HEK293 (cell line): Measurements from ENCODE around the gene PARP3.

ENCODE experiments used
- CTCF ChIA-PET: fragments of 350-600 bp; formaldehyde crosslinking; extraction: SDS; loops from one replicate; lab custom pipeline; 2021; ENCODE audit warnings: antibody characterized with exemption; lab: Yijun Ruan, JAX
- POLR2A ChIA-PET: fragments of 300-600 bp; formaldehyde crosslinking; extraction: SDS; loops from one replicate; lab custom pipeline; 2020; ENCODE audit warnings: antibody characterized with exemption, inconsistent platforms; lab: Yijun Ruan, JAX
- H3K27ac ChIP-seq: fragments of 200-500 bp; sonication (Bioruptor generic); 2 replicates; pipeline ENCODE4 v1.5.1; 2014; ENCODE audit warnings: low read depth, low read length, control low read depth, inconsistent platforms; ENCODE audit errors: extremely low read depth
- H3K36me3 ChIP-seq, 2 experiments: fragments of 200-500 bp in 1 of 2; sonication (Bioruptor generic) in 1 of 2; 1 replicate in 1 of 2; 2 replicates in 1 of 2; pipeline ENCODE4 v1.5.1; 2014 to 2017; ENCODE audit warnings: inconsistent platforms in 2 of 2, low read length in 2 of 2; ENCODE audit not compliant: control insufficient read depth in 2 of 2, insufficient read depth in 1 of 2
- H3K4me1 ChIP-seq: fragments of 200-500 bp; sonication (Bioruptor generic); 2 replicates; pipeline ENCODE4 v1.5.1; 2014; ENCODE audit warnings: mild to moderate bottlenecking, low read length, inconsistent platforms; ENCODE audit not compliant: control insufficient read depth, insufficient read depth
- H3K4me3 ChIP-seq: 2 replicates; pipeline ENCODE4 v1.5.1; 2011; ENCODE audit warnings: low read depth, mild to moderate bottlenecking, control low read depth, low read length, moderate library complexity
- H3K9me3 ChIP-seq: fragments of 200-500 bp; sonication (Bioruptor generic); 2 replicates; pipeline ENCODE4 v1.5.1; 2014; ENCODE audit warnings: low read depth, low read length, inconsistent platforms; ENCODE audit not compliant: control insufficient read depth, insufficient read depth
- BCL11A ChIP-seq: fragments of 450-650 bp; formaldehyde crosslinking; IDR thresholded peaks from 2 replicates; pipeline ENCODE4 v1.5.1; 2016; ENCODE audit warnings: low read depth, missing biosample characterization, missing genetic modification characterization
- GLIS1 ChIP-seq: fragments of 450-650 bp; formaldehyde crosslinking; IDR thresholded peaks from 2 replicates; pipeline ENCODE4 v1.5.1; 2016; ENCODE audit warnings: missing biosample characterization, missing genetic modification characterization
- HIC1 ChIP-seq: fragments of 450-650 bp; formaldehyde crosslinking; IDR thresholded peaks from 2 replicates; pipeline ENCODE4 v1.5.1; 2016; ENCODE audit warnings: missing biosample characterization, missing genetic modification characterization
- MEIS1 ChIP-seq: sonication (generic); formaldehyde crosslinking; IDR thresholded peaks from 2 replicates; pipeline ENCODE4 v1.8.1; 2022; ENCODE audit warnings: missing genetic modification reagents, mild to moderate bottlenecking, borderline replicate concordance
- SP3 ChIP-seq: fragments of 450-650 bp; formaldehyde crosslinking; IDR thresholded peaks from 2 replicates; pipeline ENCODE4 v1.5.1; 2016; ENCODE audit warnings: missing biosample characterization, missing genetic modification characterization
- ZBTB20 ChIP-seq: fragments of 450-650 bp; formaldehyde crosslinking; IDR thresholded peaks from 2 replicates; pipeline ENCODE4 v1.5.1; 2016; ENCODE audit warnings: missing biosample characterization, missing genetic modification characterization
- ZFHX2 ChIP-seq: fragments of 450-650 bp; formaldehyde crosslinking; conservative IDR thresholded peaks from 2 replicates; pipeline ENCODE4 v1.5.1; 2016; ENCODE audit warnings: missing biosample characterization, missing genetic modification characterization
- ZIC2 ChIP-seq: fragments of 450-650 bp; formaldehyde crosslinking; IDR thresholded peaks from 2 replicates; pipeline ENCODE4 v1.5.1; 2016; ENCODE audit warnings: missing biosample characterization, missing genetic modification characterization
- ZNF138 ChIP-seq: fragments of 450-650 bp; formaldehyde crosslinking; IDR thresholded peaks from 2 replicates; pipeline ENCODE4 v1.5.1; 2016; ENCODE audit warnings: missing biosample characterization, missing genetic modification characterization, borderline replicate concordance
- ZNF174 ChIP-seq: fragments of 450-650 bp; formaldehyde crosslinking; IDR thresholded peaks from 2 replicates; pipeline ENCODE4 v1.5.0; 2017; ENCODE audit warnings: missing biosample characterization, mild to moderate bottlenecking, missing genetic modification characterization
- ZNF175 ChIP-seq: fragments of 450-650 bp; formaldehyde crosslinking; IDR thresholded peaks from 2 replicates; pipeline ENCODE4 v1.5.1; 2016; ENCODE audit warnings: missing biosample characterization, missing genetic modification characterization
- ZNF221 ChIP-seq: fragments of 450-650 bp; formaldehyde crosslinking; IDR thresholded peaks from 2 replicates; pipeline ENCODE4 v1.5.1; 2017; ENCODE audit warnings: missing biosample characterization, missing genetic modification characterization, borderline replicate concordance
- ZNF280D ChIP-seq: fragments of 450-650 bp; formaldehyde crosslinking; IDR thresholded peaks from 2 replicates; pipeline ENCODE4 v1.5.1; 2016; ENCODE audit warnings: missing biosample characterization, missing genetic modification characterization
- ZNF335 ChIP-seq: fragments of 450-650 bp; formaldehyde crosslinking; conservative IDR thresholded peaks from 2 replicates; pipeline ENCODE4 v1.5.1; 2016; ENCODE audit warnings: missing biosample characterization, missing genetic modification characterization
- ZNF37A ChIP-seq: fragments of 450-650 bp; IDR thresholded peaks from 2 replicates; pipeline ENCODE4 v1.5.1; 2018; ENCODE audit warnings: missing biosample characterization, missing genetic modification characterization
- ZNF473 ChIP-seq: fragments of 450-650 bp; formaldehyde crosslinking; IDR thresholded peaks from 2 replicates; pipeline ENCODE4 v1.5.1; 2017; ENCODE audit warnings: missing biosample characterization, missing genetic modification characterization
- ZNF518A ChIP-seq: fragments of 450-650 bp; formaldehyde crosslinking; conservative IDR thresholded peaks from 2 replicates; pipeline ENCODE4 v1.5.1; 2016; ENCODE audit warnings: low read depth, missing biosample characterization, missing genetic modification characterization
- ZNF529 ChIP-seq: fragments of 450-650 bp; formaldehyde crosslinking; IDR thresholded peaks from 2 replicates; pipeline ENCODE4 v1.5.1; 2017; ENCODE audit warnings: missing genetic modification characterization, missing biosample characterization; ENCODE audit not compliant: insufficient replicate concordance
- ZNF580 ChIP-seq: fragments of 450-650 bp; formaldehyde crosslinking; IDR thresholded peaks from 2 replicates; pipeline ENCODE4 v1.5.1; 2016; ENCODE audit warnings: missing biosample characterization, missing genetic modification characterization
- ZNF596 ChIP-seq: fragments of 450-650 bp; IDR thresholded peaks from 2 replicates; pipeline ENCODE4 v1.5.0; 2018; ENCODE audit warnings: missing biosample characterization, mild to moderate bottlenecking, missing genetic modification characterization, moderate library complexity
- ZNF626 ChIP-seq: fragments of 450-650 bp; sonication (Bioruptor Pico); formaldehyde crosslinking; IDR thresholded peaks from 2 replicates; pipeline ENCODE4 v1.5.1; 2018; ENCODE audit warnings: missing biosample characterization, missing genetic modification characterization, inconsistent platforms
- ZNF664 ChIP-seq: fragments of 450-650 bp; formaldehyde crosslinking; IDR thresholded peaks from 2 replicates; pipeline ENCODE4 v1.5.1; 2016; ENCODE audit warnings: missing biosample characterization, missing genetic modification characterization
- ZNF747 ChIP-seq: fragments of 450-650 bp; formaldehyde crosslinking; IDR thresholded peaks from 2 replicates; pipeline ENCODE4 v1.5.1; 2016; ENCODE audit warnings: missing biosample characterization, missing genetic modification characterization
- ZNF768 ChIP-seq: fragments of 450-650 bp; formaldehyde crosslinking; IDR thresholded peaks from 2 replicates; pipeline ENCODE4 v1.5.1; 2018; ENCODE audit warnings: missing biosample characterization, mild to moderate bottlenecking, missing genetic modification characterization
- ZNF785 ChIP-seq: fragments of 450-650 bp; formaldehyde crosslinking; IDR thresholded peaks from 2 replicates; pipeline ENCODE4 v1.5.1; 2016; ENCODE audit warnings: missing biosample characterization, missing genetic modification characterization
- ZNF843 ChIP-seq: fragments of 450-650 bp; formaldehyde crosslinking; IDR thresholded peaks from 2 replicates; pipeline ENCODE4 v1.5.1; 2016; ENCODE audit warnings: missing biosample characterization, missing genetic modification characterization

The PARP3 gene

GRCh38 chr3:51982838-51983577 is 40.8 kb downstream of the PARP3 start, which contains the start of gene ACY1 (continued):
- TF ChIP-seq ZNF280D (no peak), ZNF174 (no peak), ZNF175 (tag by site-specific recombination) (no peak), ZNF138 (tag by site-specific recombination) (no peak), ZIC2 (tag by site-specific recombination) (peak; percentile 40; the same call in 1 of the 2 replicates), ZNF518A (tag by site-specific recombination) (no peak), ZNF596 (tag by site-specific recombination) (no peak), ZBTB20 (tag by site-specific recombination) (peak; percentile 93), ZNF626 (tag by site-specific recombination) (no peak), ZNF529 (tag by site-specific recombination) (no peak), ZNF37A (tag by site-specific recombination) (no peak), ZNF664 (no peak), GLIS1 (tag by site-specific recombination) (peak; percentile 88), ZNF580 (tag by site-specific recombination) (no peak), ZFHX2 (peak; percentile 36), ZNF747 (tag by site-specific recombination) (no peak)
- TF ChIP-seq, all 188 proteins: peak for 27

- ChIA-PET POLR2A (interaction anchor here (0.5 to 3.6 kb wide), 7 partner anchors 8 to 171 kb away, joined by 3 to 47 read pairs (median 9); partner anchors contain the start of genes ABHD14A, ABHD14B, PARP3 and PCBP4), CTCF (interaction anchor here (0.6 to 3.0 kb wide), 5 partner anchors 10 to 66 kb away, joined by 4 to 38 read pairs (median 5); partner anchors contain the start of genes ABHD14A and ABHD14B)
- Histone ChIP-seq H3K4me3 (peak overlapping the region; percentile 41), H3K4me1 (no peaks in the 10 kb centered on the region), H3K9me3 (no peaks in the 10 kb centered on the region), H3K36me3 (peaks cover 0 to 8% of the 10 kb centered on the region in 2 experiments; a peak in 1 of 3 replicates), H3K27ac (peak overlapping the region; percentile 60; the same call in 1 of the 2 replicates)
- TF ChIP-seq ZNF335 (tag by site-specific recombination) (peak; percentile 24; the same call in 1 of the 2 replicates), ZFHX2 (no peak), HIC1 (no peak), ZNF768 (peak; percentile 48; the same call in 1 of the 2 replicates), SP3 (tag by site-specific recombination) (no peak), BCL11A (tag by site-specific recombination) (0 out of 2 replicates have a peak, but pooled peaks have one; percentile 1), ZNF843 (no peak), ZNF473 (tag by site-specific recombination) (no peak), MEIS1 (CRISPR knock-in tag) (no peak), ZNF785 (tag by site-specific recombination) (no peak), ZNF221 (tag by site-specific recombination) (no peak)
Measured at GRCh38 chr3:51983578-51984268, 41.6 kb downstream of the PARP3 start.
